ENCODE measurements around the gene TDRD10.

- TF ChIP-seq GATA3 (IDR thresholded peaks at IDR 0.05; ENCODE audit: low read depth, low read length): no peak
- no peak for TF ChIP-seq GATA2 (IDR thresholded peaks at IDR 0.05; ENCODE audit: low read depth, low read length)
Observed at GRCh38 chr1:154460695-154461260, 41.2 kb upstream of the TDRD10 start.

All from SH-SY5Y (cell line).